AG04449 (cell line): ENCODE measurements around the gene P2RY14.

Experiments
- CTCF ChIA-PET: fragments of 350-600 bp; formaldehyde crosslinking; extraction: SDS; loops from one replicate; lab custom pipeline; 2021; ENCODE audit warnings: antibody characterized with exemption; lab: Yijun Ruan, JAX
- POLR2A ChIA-PET: fragments of 400-600, 350-600 bp; formaldehyde crosslinking; extraction: SDS; loops from one replicate; lab custom pipeline; 2020; ENCODE audit warnings: antibody characterized with exemption, inconsistent platforms; lab: Yijun Ruan, JAX
- DNase-seq: peaks from one replicate; pipeline ENCODE4 v3.0.0-alpha.2; 2010; ENCODE audit warnings: low read depth, low spot score
- H3K4me3 ChIP-seq: 2 replicates; pipeline ENCODE4 v1.5.1; 2011; ENCODE audit warnings: low read depth, mild to moderate bottlenecking, control low read depth, low read length
- CTCF ChIP-seq: IDR thresholded peaks from one replicate; pipeline ENCODE4 v1.5.1; 2011; ENCODE audit warnings: mild to moderate bottlenecking, moderate library complexity, low read length, control low read depth, inconsistent platforms; ENCODE audit not compliant: insufficient read depth; ENCODE audit errors: missing control alignments

Gene P2RY14

DNA sequence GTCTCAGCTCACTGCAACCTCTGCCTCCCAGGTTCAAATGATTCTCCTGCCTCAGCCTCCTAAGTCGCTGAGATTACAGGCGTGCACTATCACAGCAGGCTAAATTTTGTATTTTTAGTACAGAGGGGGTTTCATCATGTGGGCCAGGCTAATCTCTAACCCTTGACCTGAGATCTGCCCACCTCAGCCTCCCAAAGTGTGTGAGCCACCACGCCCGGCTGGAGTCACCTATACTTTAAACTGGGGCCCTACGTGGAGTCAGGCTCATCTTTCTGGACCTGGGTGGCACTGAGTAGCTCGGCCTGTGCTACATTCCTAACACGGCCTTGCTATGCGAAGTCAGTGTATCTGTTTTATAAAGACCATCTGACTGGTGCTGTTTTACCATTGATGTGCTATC, 81.1 kb downstream of the P2RY14 start:
- POLR2A ChIA-PET: no interaction called here
- H3K4me3 ChIP-seq: no peak overlapping the region
- CTCF ChIA-PET: interaction anchor here (0.8 to 3.2 kb wide), 8 partner anchors 10 to 87 kb away, joined by 3 to 18 read pairs (median 5); no protein-coding TSS in a partner anchor
- no peak for TF ChIP-seq CTCF
- no peak for DNase-seq

DNA sequence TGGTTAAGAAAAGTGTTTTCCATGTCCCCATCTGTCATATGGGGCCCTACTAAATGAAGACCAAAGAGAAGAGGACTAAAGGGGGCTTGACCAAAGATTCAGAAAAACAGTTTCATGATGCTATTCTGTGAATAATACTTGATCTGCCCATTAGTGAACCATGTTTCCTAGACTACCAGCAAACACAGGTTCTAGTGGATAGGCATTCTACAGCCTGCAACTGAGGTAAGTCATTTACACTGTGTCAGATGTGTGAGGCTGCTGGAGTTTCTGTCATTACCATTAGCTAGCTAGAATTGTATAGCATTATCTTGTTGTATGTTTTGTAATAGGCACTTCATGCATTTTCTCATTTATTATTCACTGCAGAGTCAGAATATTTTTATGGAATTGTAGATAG, 81.9 kb downstream of the P2RY14 start:
- ChIA-PET CTCF (interaction anchor here (1.0 to 3.2 kb wide), 6 partner anchors 11 to 84 kb away, joined by 3 to 18 read pairs (median 5); no protein-coding TSS in a partner anchor), POLR2A (no interaction called here)
- TF ChIP-seq CTCF: no peak
- H3K4me3 ChIP-seq: no peak overlapping the region
- DNase-seq: no peak

GRCh38 chr3:151195826-151196225, 82.5 kb downstream of the P2RY14 start:
- no peak overlapping the region for H3K4me3 ChIP-seq
- POLR2A ChIA-PET: no interaction called here
- CTCF ChIA-PET: interaction anchor here (1.7 to 3.2 kb wide), 4 partner anchors 11 to 32 kb away, joined by 4 to 18 read pairs (median 6); no protein-coding TSS in a partner anchor
- TF ChIP-seq CTCF: no peak
- DNase-seq: no peak

DNA sequence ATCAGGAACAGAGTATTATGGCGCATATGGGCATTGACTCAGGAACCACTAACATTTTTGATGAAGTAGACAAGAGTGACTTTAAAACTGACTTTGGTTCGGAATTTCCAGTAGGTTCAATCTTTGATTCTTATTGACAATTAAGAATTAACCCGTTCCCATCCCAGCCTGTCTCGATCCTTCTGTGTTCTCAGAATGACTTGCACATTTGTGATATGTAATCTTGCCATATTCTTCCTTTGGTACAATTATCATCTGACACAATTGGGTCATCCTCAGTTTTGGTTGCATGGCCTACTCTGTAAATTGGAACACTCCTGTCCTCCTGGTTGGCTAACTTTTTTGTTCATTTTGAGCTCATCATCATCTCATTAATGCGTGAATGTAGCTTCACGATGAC, 85.8 kb downstream of the P2RY14 start:
- CTCF ChIA-PET: interaction anchor here (0.6 to 2.8 kb wide), 3 partner anchors 25 to 214 kb away, joined by 3 to 8 read pairs (median 7); no protein-coding TSS in a partner anchor

DNA sequence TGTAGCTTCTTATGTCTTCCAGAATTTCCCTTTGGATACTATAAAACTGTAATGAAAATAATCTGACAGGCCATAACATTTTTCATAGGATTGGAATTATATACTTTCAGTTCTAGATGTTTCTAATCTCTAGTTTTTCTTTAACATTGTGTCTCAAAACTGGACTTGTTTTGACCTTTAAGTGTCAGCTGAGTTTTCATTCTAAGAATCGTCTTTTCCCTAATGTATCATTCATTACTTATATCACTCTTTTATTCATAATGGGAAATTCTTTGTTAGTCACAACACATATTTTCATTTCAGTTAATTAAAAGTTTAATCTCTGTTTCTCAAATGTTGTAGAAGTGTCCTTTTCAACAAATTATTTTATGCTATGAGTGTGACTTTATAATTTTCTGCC, 87.2 kb downstream of the P2RY14 start:
- no peak overlapping the region for H3K4me3 ChIP-seq
- ChIA-PET CTCF (interaction anchor here (1.6 to 2.8 kb wide), 2 partner anchors 23 to 37 kb away, joined by 7 to 8 read pairs; no protein-coding TSS in a partner anchor), POLR2A (no interaction called here)
- TF ChIP-seq CTCF: no peak
- DNase-seq: no peak

More for the DNA sequence above, 85.8 kb downstream of the P2RY14 start:
- no peak overlapping the region for H3K4me3 ChIP-seq
- POLR2A ChIA-PET: no interaction called here
- DNase-seq: no peak
- no peak for TF ChIP-seq CTCF

DNA sequence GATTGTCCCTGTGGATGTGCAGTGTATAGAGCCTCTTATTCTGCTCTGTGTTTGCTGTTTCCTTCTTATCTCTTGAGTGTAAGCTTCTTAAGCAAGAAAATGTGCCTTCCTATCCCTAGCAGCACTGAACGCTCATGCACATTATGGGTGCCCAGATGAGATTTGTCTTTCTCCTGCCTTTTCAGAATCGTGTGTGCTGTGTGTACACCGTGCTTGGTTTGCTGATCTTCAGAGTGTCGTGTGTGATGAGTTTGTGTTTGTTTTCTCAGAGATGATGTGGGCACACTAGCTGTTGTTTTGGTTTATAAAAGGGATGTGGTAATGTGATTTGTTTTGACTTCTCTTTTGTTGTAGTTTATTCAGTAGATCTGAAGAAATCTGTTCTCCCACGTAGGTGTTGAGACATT, 95.1 kb downstream of the P2RY14 start:
- CTCF ChIA-PET: interaction anchor here (1.0 to 1.3 kb wide), 2 partner anchors 15 kb away, joined by 4 read pairs; no protein-coding TSS in a partner anchor
- no peak for TF ChIP-seq CTCF
- H3K4me3 ChIP-seq: no peak overlapping the region
- DNase-seq: no peak
- POLR2A ChIA-PET: no interaction called here
